ENCODE data around the gene MED9. TPM values are rescaled to one million over a fixed set of nuclear protein-coding genes. Genes with fewer than 3 reads are reported as not detected.

MED9 gene
- total and polyA plus RNA-seq, 2 of the 4 experiments (the other 2 are of a cell fraction) = 6.1 to 10.1 TPM

DNA sequence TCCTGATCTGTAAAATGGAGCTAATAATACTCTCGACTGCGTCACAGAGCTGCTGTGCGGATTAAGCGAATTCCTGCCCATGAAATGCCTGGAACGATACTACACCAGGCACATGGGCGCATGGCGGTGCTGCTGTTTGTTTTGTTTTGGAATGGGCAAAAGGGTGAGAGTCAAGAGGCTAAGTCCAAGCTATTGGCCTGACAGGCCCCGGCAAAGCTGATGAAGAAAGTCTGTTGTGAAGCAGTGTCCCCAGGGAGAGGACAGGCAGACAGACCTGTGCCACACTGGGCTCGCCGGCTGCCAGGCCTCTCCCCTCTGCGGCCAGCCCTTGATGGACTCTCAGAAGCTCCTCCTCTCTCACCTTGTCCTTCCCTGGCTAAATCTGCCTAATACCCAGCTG is 50.7 kb downstream of the MED9 start:
- no peak overlapping the region for H2BK120ac ChIP-seq (ENCODE audit: low read depth, low read length)
- in situ Hi-C loops (cut with MboI; ENCODE audit: low sequenced_read_pairs) (no loop called here), dilution Hi-C loops (cut with HindIII; ENCODE audit: low sequenced_read_pairs, unreplicated experiment) (no loop called here), intact Hi-C loops (cut with micrococcal nuclease) (no loop called here)
- no peak overlapping the region for H3K14ac ChIP-seq (replicated peaks; ENCODE audit: low read depth, low read length)
- H2BK15ac ChIP-seq (ENCODE audit: low read depth, low read length) = no peak overlapping the region
- ATAC-seq (ENCODE audit: low read depth) (no peak), DNase-seq (no peak)
- CTCF ChIA-PET = no interaction called here
- no peak overlapping the region for H3K4me2 ChIP-seq (ENCODE audit: low read depth, low read length)
- no peak overlapping the region for H2AK5ac ChIP-seq (ENCODE audit: low read depth, low read length)
- TF ChIP-seq USF2 (IDR thresholded peaks at IDR 0.05; ENCODE audit: low read depth, low read length) = no peak
- no peak for TF ChIP-seq MAFK (IDR thresholded peaks at IDR 0.05; ENCODE audit: low read depth, low read length)
- TF ChIP-seq BHLHE40 (IDR thresholded peaks at IDR 0.05; ENCODE audit: low read depth, low read length) = no peak
- TF ChIP-seq RCOR1 (IDR thresholded peaks at IDR 0.05; ENCODE audit: insufficient replicate concordance, low read length) = no peak
- TF ChIP-seq, protein P1, sequence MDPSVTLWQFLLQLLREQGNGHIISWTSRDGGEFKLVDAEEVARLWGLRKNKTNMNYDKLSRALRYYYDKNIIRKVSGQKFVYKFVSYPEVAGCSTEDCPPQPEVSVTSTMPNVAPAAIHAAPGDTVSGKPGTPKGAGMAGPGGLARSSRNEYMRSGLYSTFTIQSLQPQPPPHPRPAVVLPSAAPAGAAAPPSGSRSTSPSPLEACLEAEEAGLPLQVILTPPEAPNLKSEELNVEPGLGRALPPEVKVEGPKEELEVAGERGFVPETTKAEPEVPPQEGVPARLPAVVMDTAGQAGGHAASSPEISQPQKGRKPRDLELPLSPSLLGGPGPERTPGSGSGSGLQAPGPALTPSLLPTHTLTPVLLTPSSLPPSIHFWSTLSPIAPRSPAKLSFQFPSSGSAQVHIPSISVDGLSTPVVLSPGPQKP (IDR thresholded peaks at IDR 0.05; ENCODE audit: borderline replicate concordance, low read depth, low read length) = no peak
- no peaks in the 10 kb centered on the region for H3K36me3 ChIP-seq (ENCODE audit: control insufficient read depth, insufficient read depth, low read length)
- no peak overlapping the region for H3K23ac ChIP-seq (ENCODE audit: low read depth, low read length)
- no peak overlapping the region for H4K5ac ChIP-seq (ENCODE audit: low read depth, low read length)
- no peak overlapping the region for H3K18ac ChIP-seq (ENCODE audit: low read depth, low read length)
- no peak overlapping the region for H2BK20ac ChIP-seq (ENCODE audit: low read depth, low read length)
- no peak overlapping the region for H3K56ac ChIP-seq (ENCODE audit: extremely low read depth, insufficient read depth, low read length)
- H3K9ac ChIP-seq (ENCODE audit: low read depth, low read length) = no peak overlapping the region
- H4K91ac ChIP-seq (ENCODE audit: insufficient read depth, low read depth, low read length) = no peak overlapping the region
- no peak overlapping the region for H4K8ac ChIP-seq (ENCODE audit: low read depth in 2 of 2, low read length in 2 of 2)
- no peaks in the 10 kb centered on the region for H3K9me3 ChIP-seq (ENCODE audit: control insufficient read depth, insufficient read depth, low read length)
- no peaks in the 10 kb centered on the region; the same call in 1 of the 2 replicates for H3K27me3 ChIP-seq (ENCODE audit: control insufficient read depth, insufficient read depth, low read length)
- BruUV-seq (replicated peaks) = no TSS peak
- H2BK5ac ChIP-seq (ENCODE audit: low read depth, low read length, poor library complexity, severe bottlenecking) = no peak overlapping the region
- H3K4me3 ChIP-seq (ENCODE audit: insufficient read depth, low read depth, low read length) = no peak overlapping the region
- H2AFZ ChIP-seq (replicated peaks; ENCODE audit: low read length, poor library complexity) = no peak overlapping the region
- 0 out of 4 replicates have a peak, but pooled peaks cover 0 to 3% of the 10 kb centered on the region in 2 experiments for H3K79me1 ChIP-seq (ENCODE audit: low read depth in 1 of 2, low read length in 2 of 2)
- H4K20me1 ChIP-seq (ENCODE audit: insufficient read depth, low read length) = no peaks in the 10 kb centered on the region; the same call in 1 of the 2 replicates
- H3K4ac ChIP-seq (ENCODE audit: low read depth, low read length) = no peak overlapping the region
- peak overlapping the region; percentile 86 for H2AK9ac ChIP-seq (replicated peaks; ENCODE audit: low read depth, low read length, poor library complexity)
- H3K9me1 ChIP-seq (ENCODE audit: insufficient read depth, low read length) = no peaks in the 10 kb centered on the region
- no peaks in the 10 kb centered on the region for H3K4me1 ChIP-seq (ENCODE audit: control insufficient read depth, insufficient read depth, low read length)
- H3K27ac ChIP-seq (ENCODE audit: insufficient read depth, low read length) = no peak overlapping the region
- POLR2A ChIA-PET (ENCODE audit: unreplicated experiment) = interaction anchor here (0.6 kb wide), 1 partner anchor 234 kb away, joined by 6 read pairs; no protein-coding TSS in a partner anchor
- WGBS, 2 experiments (ENCODE audit: extremely low coverage in 2 of 2, insufficient read length in 1 of 2) = no CpG with 5 or more reads among the region's 11 CpGs
